HepG2 (cell line): ENCODE data around the gene RHOT1. TPM values are rescaled to one million over a fixed set of nuclear protein-coding genes. Genes with fewer than 3 reads are reported as not detected.
A peak's percentile ranks its signal among the peaks of the same experiment; 100 is the strongest.

Source experiments
- ATF2 ChIP-seq: sonication (generic); formaldehyde crosslinking; IDR thresholded peaks from 2 replicates; pipeline ENCODE4 v1.4.0; 2020; ENCODE audit warnings: missing genetic modification reagents
- ATF6 ChIP-seq: sonication (generic); formaldehyde crosslinking; conservative IDR thresholded peaks from 2 replicates; pipeline ENCODE4 v1.4.0; 2020; ENCODE audit warnings: missing genetic modification reagents
- CSRNP2 ChIP-seq: sonication (generic); formaldehyde crosslinking; conservative IDR thresholded peaks from 2 replicates; pipeline ENCODE4 v1.8.0; 2022; ENCODE audit warnings: low read depth, missing genetic modification reagents
- CTCF ChIP-seq: sonication (generic); formaldehyde crosslinking; IDR thresholded peaks from 2 replicates; pipeline ENCODE4 v1.5.0; 2020; ENCODE audit warnings: mild to moderate bottlenecking, missing genetic modification reagents, moderate library complexity
- FOSL2 ChIP-seq: sonication (generic); formaldehyde crosslinking; IDR thresholded peaks from 2 replicates; pipeline ENCODE4 v1.4.0; 2020; ENCODE audit warnings: missing genetic modification reagents
- GPBP1L1 ChIP-seq: sonication (generic); formaldehyde crosslinking; IDR thresholded peaks from 2 replicates; pipeline ENCODE4 v1.5.0; 2020; ENCODE audit warnings: mild to moderate bottlenecking, missing genetic modification reagents
- MIXL1 ChIP-seq: IDR thresholded peaks from 2 replicates; pipeline ENCODE4 v1.6.1; 2016
- MYNN ChIP-seq: sonication (generic); formaldehyde crosslinking; IDR thresholded peaks from 2 replicates; pipeline ENCODE4 v1.4.0; 2020; ENCODE audit warnings: mild to moderate bottlenecking, low read depth, missing genetic modification reagents
- ZBED4 ChIP-seq: sonication (generic); formaldehyde crosslinking; IDR thresholded peaks from 2 replicates; pipeline ENCODE4 v1.4.0; 2020; ENCODE audit warnings: missing genetic modification reagents, borderline replicate concordance
- ZFAT ChIP-seq: sonication (generic); formaldehyde crosslinking; conservative IDR thresholded peaks from 2 replicates; pipeline ENCODE4 v1.8.1; 2023; ENCODE audit warnings: missing genetic modification reagents, inconsistent platforms
- ZNF597 ChIP-seq: sonication (generic); formaldehyde crosslinking; IDR thresholded peaks from 2 replicates; pipeline ENCODE4 v1.5.0; 2020; ENCODE audit warnings: missing genetic modification reagents
- ZNF691 ChIP-seq: sonication (generic); formaldehyde crosslinking; IDR thresholded peaks from 2 replicates; pipeline ENCODE4 v1.4.0; 2020; ENCODE audit warnings: missing genetic modification reagents, low read depth, mild to moderate bottlenecking, borderline replicate concordance
- polyA plus RNA-seq, 8 experiments: library from polyadenylated mRNA; depleted of rRNA in 3 of 8; stranded (reverse) in 7 of 8; unstranded in 1 of 8; fragments of >200 nt; fragmentation: Illumina TruSeq in 4 of 8; extraction: Trizol in 4 of 8; gene quantifications; 2 replicates each; pipeline versions ENCODE4 v1.2.1 to v1.2.3, GENCODE V29; 2011 to 2016; ENCODE audit warnings: low read depth in 4 of 8, missing spikeins in 1 of 8, mixed read lengths in 1 of 8; ENCODE audit not compliant: insufficient read depth in 1 of 8
- total RNA-seq, 5 experiments: library from RNA; depleted of rRNA; stranded (reverse); fragments of >200 nt; fragmentation: Illumina TruSeq; extraction: Trizol; gene quantifications; 2 replicates each; pipeline ENCODE4 v1.2.3, GENCODE V29; 2016; ENCODE audit warnings: low read depth in 1 of 5

Gene RHOT1
- total and polyA plus RNA-seq, 2 of the 13 experiments (the other 11 are each of a cell fraction or from before 2014, with no cell fraction given): 25.6 to 41.5 TPM

- peak; percentile 47; the same call in 1 of the 2 replicates for TF ChIP-seq ZNF691 (CRISPR knock-in tag)
- no peak for TF ChIP-seq GPBP1L1
- no peak for TF ChIP-seq MIXL1 (CRISPR knock-in tag)
- no peak for TF ChIP-seq ZNF597 (CRISPR knock-in tag)
- no peak for TF ChIP-seq ZBED4
- no peak for TF ChIP-seq ZFAT (CRISPR knock-in tag)
- TF ChIP-seq FOSL2 (CRISPR knock-in tag): no peak
- no peak for TF ChIP-seq CSRNP2 (CRISPR knock-in tag)
- TF ChIP-seq ATF2: 0 out of 2 replicates have a peak, but pooled peaks have one; percentile 8
- no peak for TF ChIP-seq CTCF (CRISPR knock-in tag)
- no peak for TF ChIP-seq ATF6 (CRISPR knock-in tag)
- no peak for TF ChIP-seq MYNN (CRISPR knock-in tag)
Observed at GRCh38 chr17:32142857-32143526, 690 bp downstream of the RHOT1 start (continued).
